Esophagus (tissue), 2 donors: Measurements from ENCODE around the gene ARL8B. TPM values are rescaled to one million over a fixed set of nuclear protein-coding genes. Genes with fewer than 3 reads are reported as not detected.

Source experiments
- H3K27ac ChIP-seq, 2 donors: one replicate each; pipeline ENCODE4 v1.5.1; 2013; ENCODE audit warnings: low read depth in 2 of 2, mild to moderate bottlenecking in 2 of 2, inconsistent platforms in 1 of 2, low read length in 1 of 2, moderate library complexity in 1 of 2
- H3K27me3 ChIP-seq, 2 donors: one replicate each; pipeline ENCODE4 v1.6.1; 2013; ENCODE audit warnings: low read length in 2 of 2, control low read depth in 1 of 2, mild to moderate bottlenecking in 1 of 2; ENCODE audit not compliant: insufficient read depth in 2 of 2, control insufficient read depth in 1 of 2
- H3K36me3 ChIP-seq, 2 donors: one replicate each; pipeline ENCODE4 v1.6.1; 2013; ENCODE audit warnings: low read length in 1 of 2; ENCODE audit not compliant: control insufficient read depth in 2 of 2, insufficient read depth in 2 of 2
- H3K4me1 ChIP-seq, 2 donors: one replicate each; pipeline ENCODE4 v1.6.1; 2013; ENCODE audit warnings: low read length in 1 of 2; ENCODE audit not compliant: control insufficient read depth in 2 of 2, insufficient read depth in 2 of 2
- H3K4me3 ChIP-seq, 2 donors: one replicate each; pipeline ENCODE4 v1.5.1; 2013; ENCODE audit warnings: low read length in 2 of 2, mild to moderate bottlenecking in 2 of 2, low read depth in 1 of 2, moderate library complexity in 1 of 2
- H3K9me3 ChIP-seq, 2 donors: one replicate each; pipeline ENCODE4 v1.6.1; 2013; ENCODE audit warnings: mild to moderate bottlenecking in 2 of 2, low read depth in 1 of 2, low read length in 1 of 2, moderate library complexity in 1 of 2; ENCODE audit not compliant: control insufficient read depth in 2 of 2, insufficient read depth in 1 of 2
- WGBS, 2 donors: extraction: QIAGEN DNeasy Blood & Tissue Kit; methylation state at CpG; one replicate each; pipeline ENCODE4 v1.1.7; 2013; 5-methylcytosine and 5-hydroxymethylcytosine counted together
- polyA plus RNA-seq, 2 donors: library from polyadenylated mRNA; stranded (reverse); fragments of 200-250 nt; gene quantifications; one replicate each; pipeline ENCODE4 v1.2.3, GENCODE V29; 2013
- donor health status: healthy with polysubstance abuse.
- donor health status: Bipolar disorder and iron deficiency.

The ARL8B gene
- polyA plus RNA-seq, 2 donors: 45.5 to 50.8 TPM

GRCh38 chr3:5213574-5213966, 91.5 kb downstream of the ARL8B start:
- no peaks in the 10 kb centered on the region for H3K9me3 ChIP-seq
- H3K36me3 ChIP-seq: peaks cover 26 to 57% of the 10 kb centered on the region in 2 donors
- no peak overlapping the region for H3K27ac ChIP-seq
- H3K4me3 ChIP-seq: no peak overlapping the region
- WGBS, 2 donors: 78 to 88% methylated on average over 7 of the region's 7 CpGs
- no peaks in the 10 kb centered on the region for H3K27me3 ChIP-seq
- peaks cover 0 to 2% of the 10 kb centered on the region in 2 donors for H3K4me1 ChIP-seq

DNA sequence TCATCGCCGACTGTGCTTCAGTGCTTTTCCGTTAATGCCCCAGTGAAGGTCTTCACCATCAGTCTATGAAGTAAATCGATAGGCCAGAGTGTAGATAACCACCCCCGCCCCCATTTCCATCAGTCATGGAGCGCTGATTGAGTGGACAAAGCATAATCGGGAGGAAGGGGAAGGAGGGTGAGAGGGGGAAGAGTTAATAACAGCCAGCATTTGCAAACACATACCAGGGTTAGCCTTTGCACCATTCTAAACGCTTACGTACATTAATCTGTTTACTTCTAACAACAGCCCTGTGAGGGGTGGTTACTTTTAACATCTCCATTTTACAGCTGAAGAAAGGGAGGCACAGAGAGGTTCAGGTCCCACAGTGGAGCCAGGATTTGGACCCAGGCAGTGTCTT, 92.3 kb downstream of the ARL8B start:
- no peak overlapping the region for H3K4me3 ChIP-seq
- H3K27me3 ChIP-seq: no peaks in the 10 kb centered on the region
- peaks cover 26 to 54% of the 10 kb centered on the region in 2 donors for H3K36me3 ChIP-seq
- H3K27ac ChIP-seq: no peak overlapping the region
- peaks cover 0 to 2% of the 10 kb centered on the region in 2 donors for H3K4me1 ChIP-seq
- H3K9me3 ChIP-seq: no peaks in the 10 kb centered on the region
- WGBS, 2 donors: 72 to 81% methylated on average over 9 of the region's 9 CpGs

- H3K9me3 ChIP-seq: no peaks in the 10 kb centered on the region
- peaks cover 15 to 33% of the 10 kb centered on the region in 2 donors for H3K36me3 ChIP-seq
- WGBS, 2 donors: 59 to 60% methylated on average over 9 of the region's 9 CpGs
- H3K27me3 ChIP-seq: no peaks in the 10 kb centered on the region
- no peaks in the 10 kb centered on the region for H3K4me1 ChIP-seq
- no peak overlapping the region for H3K27ac ChIP-seq
- no peak overlapping the region for H3K4me3 ChIP-seq
These were observed 95.9 kb downstream of the ARL8B start for GRCh38 chr3:5217824-5218595.

DNA sequence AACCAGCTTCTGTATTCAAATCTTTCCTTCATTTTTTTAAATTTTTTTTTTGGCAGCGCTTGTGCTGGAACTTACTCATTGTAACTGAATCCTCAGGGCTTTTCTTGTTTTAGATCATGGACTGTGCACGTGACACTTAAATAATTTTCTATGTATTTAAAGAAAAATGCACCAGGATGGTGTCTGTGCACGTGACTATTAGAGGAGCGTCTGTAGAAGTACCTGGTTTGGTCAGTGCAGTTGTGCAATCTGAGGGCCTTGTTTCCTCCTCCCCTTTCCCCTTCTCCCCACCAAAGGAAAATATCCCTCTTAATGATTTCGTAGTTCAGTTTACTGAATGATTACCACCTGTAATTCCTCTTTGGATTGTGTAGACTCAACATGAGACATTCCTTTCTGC, 96.7 kb downstream of the ARL8B start:
- Histone ChIP-seq H3K4me1 (no peaks in the 10 kb centered on the region), H3K9me3 (no peaks in the 10 kb centered on the region), H3K4me3 (no peak overlapping the region), H3K27ac (no peak overlapping the region), H3K27me3 (no peaks in the 10 kb centered on the region), H3K36me3 (peaks cover 10 to 26% of the 10 kb centered on the region in 2 donors)
- 57 to 62% methylated on average over 5 of the region's 5 CpGs for WGBS, 2 donors

GRCh38 chr3:5219216-5219615, 97.1 kb downstream of the ARL8B start:
- Histone ChIP-seq H3K9me3 (no peaks in the 10 kb centered on the region), H3K4me1 (no peaks in the 10 kb centered on the region), H3K27me3 (no peaks in the 10 kb centered on the region), H3K36me3 (peaks cover 6 to 22% of the 10 kb centered on the region in 2 donors), H3K27ac (no peak overlapping the region), H3K4me3 (no peak overlapping the region)
- WGBS, 2 donors: 89% methylated on average over 4 of the region's 4 CpGs

GRCh38 chr3:5220193-5220592, 98.1 kb downstream of the ARL8B start:
- Histone ChIP-seq H3K36me3 (peaks cover 0 to 14% of the 10 kb centered on the region in 2 donors), H3K4me3 (no peak overlapping the region), H3K27ac (no peak overlapping the region), H3K27me3 (no peaks in the 10 kb centered on the region), H3K9me3 (no peaks in the 10 kb centered on the region), H3K4me1 (no peaks in the 10 kb centered on the region)
- WGBS, 2 donors: 64 to 67% methylated on average over 5 of the region's 5 CpGs

DNA sequence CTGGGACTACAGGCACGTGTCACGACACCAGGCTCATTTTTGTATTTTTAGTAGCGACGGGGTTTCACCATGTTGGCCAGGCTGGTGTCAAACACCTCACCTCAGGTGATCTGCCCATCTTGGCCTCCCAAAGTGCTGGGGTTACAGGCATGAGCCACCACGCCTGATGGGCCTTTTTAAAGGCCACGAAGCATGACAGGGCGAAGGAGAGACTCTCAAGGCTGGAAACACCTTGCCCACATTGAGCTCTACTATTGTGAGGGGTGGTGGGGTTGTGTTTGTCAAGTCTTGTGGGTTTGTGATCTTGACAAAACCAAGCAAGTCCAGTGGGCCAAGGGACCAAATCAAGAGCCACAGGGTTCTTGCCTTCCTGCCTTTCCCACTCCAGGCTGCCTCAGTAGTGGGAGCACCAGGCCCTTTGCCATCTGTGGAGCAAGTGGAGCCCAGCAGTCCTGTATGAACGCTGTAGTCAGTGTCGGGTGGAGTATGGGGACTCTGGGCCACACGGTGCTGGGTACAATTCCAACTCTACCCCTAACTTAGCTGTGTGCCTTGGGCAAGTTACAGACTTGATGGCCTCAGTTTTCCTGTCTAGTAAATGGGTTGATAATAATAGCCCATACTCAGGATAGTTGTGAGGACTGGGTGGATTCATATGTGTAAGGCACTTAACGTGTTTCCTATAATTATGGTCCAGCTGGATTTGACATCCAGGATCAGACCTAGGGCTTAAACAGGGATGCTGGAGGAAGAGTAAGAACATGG, 98.8 kb downstream of the ARL8B start:
- no peak overlapping the region for H3K4me3 ChIP-seq
- H3K27me3 ChIP-seq: no peaks in the 10 kb centered on the region
- H3K36me3 ChIP-seq: peaks cover 0 to 7% of the 10 kb centered on the region in 2 donors
- H3K9me3 ChIP-seq: no peaks in the 10 kb centered on the region
- 83 to 84% methylated on average over 11 of the region's 11 CpGs for WGBS, 2 donors
- no peak overlapping the region for H3K27ac ChIP-seq
- H3K4me1 ChIP-seq: no peaks in the 10 kb centered on the region

- no peaks in the 10 kb centered on the region for H3K4me1 ChIP-seq
- no peaks in the 10 kb centered on the region for H3K9me3 ChIP-seq
- no peak overlapping the region for H3K27ac ChIP-seq
- H3K4me3 ChIP-seq: no peak overlapping the region
- WGBS, 2 donors: 53 to 56% methylated on average over 6 of the region's 6 CpGs
- H3K27me3 ChIP-seq: no peaks in the 10 kb centered on the region
- H3K36me3 ChIP-seq: peaks cover 0 to 7% of the 10 kb centered on the region in 2 donors
These were observed 99.6 kb downstream of the ARL8B start for GRCh38 chr3:5221701-5222100.

GRCh38 chr3:5222283-5223005, 100.4 kb downstream of the ARL8B start:
- Histone ChIP-seq H3K27me3 (no peaks in the 10 kb centered on the region), H3K4me3 (no peak overlapping the region), H3K4me1 (no peaks in the 10 kb centered on the region), H3K27ac (no peak overlapping the region), H3K9me3 (no peaks in the 10 kb centered on the region), H3K36me3 (peaks cover 0 to 5% of the 10 kb centered on the region in 2 donors)
- 85 to 88% methylated on average over 13 of the region's 13 CpGs for WGBS, 2 donors
